B cell (primary cell): Measurements from ENCODE around the gene PHLPP1. TPM values are rescaled to one million over a fixed set of nuclear protein-coding genes. Genes with fewer than 3 reads are reported as not detected.

Experiments
- ATAC-seq: fragments of 200-7000 bp; cut with Tn5 transposase; one replicate; pipeline ENCODE4 v1.10.0; 2021; ENCODE audit warnings: low read depth, mild to moderate bottlenecking, moderate number of reproducible peaks, moderate library complexity
- CTCF ChIA-PET: fragments of 350-600 bp; sonication (Branson Sonifier 250); formaldehyde crosslinking; loops from one replicate; lab custom pipeline; 2021; ENCODE audit warnings: antibody characterized with exemption, inconsistent platforms; lab: Charles Lee
- POLR2A ChIA-PET: fragments of 350-600 bp; sonication (Branson Sonifier 250); formaldehyde crosslinking; loops from one replicate; lab custom pipeline; 2021; ENCODE audit warnings: antibody characterized with exemption; lab: Charles Lee
- DNase-seq: peaks from one replicate; pipeline ENCODE4 v3.0.0; 2013
- H2AFZ ChIP-seq: 2 replicates; pipeline ENCODE4 v1.6.1; 2012; ENCODE audit warnings: mild to moderate bottlenecking, low read depth, low read length; ENCODE audit not compliant: insufficient read depth, poor library complexity, severe bottlenecking
- H3K27ac ChIP-seq, 2 donors: 1 replicate in 1 of 2; 2 replicates in 1 of 2; pipeline ENCODE4 v1.5.1; 2012 to 2013; ENCODE audit warnings: low read length in 2 of 2, mild to moderate bottlenecking in 2 of 2, moderate library complexity in 1 of 2
- H3K27me3 ChIP-seq, 4 experiments: fragments of 200-600 bp in 1 of 4; sonication (generic) in 1 of 4; replicated peaks in 1 of 4; 1 replicate in 2 of 4; 2 replicates in 2 of 4; pipeline versions ENCODE4 v1.6.1 to v1.7.0; 2013 to 2016; ENCODE audit warnings: low read length in 3 of 4, mild to moderate bottlenecking in 2 of 4, mixed read lengths in 1 of 4, moderate library complexity in 1 of 4; ENCODE audit not compliant: insufficient read depth in 4 of 4, control insufficient read depth in 3 of 4; ENCODE audit errors: control extremely low read depth in 1 of 4
- H3K36me3 ChIP-seq, 2 experiments: replicated peaks in 1 of 2; 1 replicate in 1 of 2; 2 replicates in 1 of 2; pipeline versions ENCODE4 v1.6.1 to v1.7.1; 2013; ENCODE audit warnings: low read length in 1 of 2; ENCODE audit not compliant: insufficient read depth in 2 of 2, control insufficient read depth in 1 of 2; ENCODE audit errors: control extremely low read depth in 1 of 2, extremely low read depth in 1 of 2
- H3K4me1 ChIP-seq, 2 donors: fragments of 200-600 bp in 1 of 2; sonication (generic) in 1 of 2; 1 replicate in 1 of 2; 2 replicates in 1 of 2; pipeline versions ENCODE4 v1.5.1 to v1.6.1; 2013 to 2017; ENCODE audit warnings: low read length in 2 of 2; ENCODE audit not compliant: control insufficient read depth in 2 of 2, insufficient read depth in 2 of 2
- H3K4me2 ChIP-seq: replicated peaks from 2 replicates; pipeline ENCODE3; 2012; ENCODE audit warnings: mild to moderate bottlenecking, low read depth, low read length; ENCODE audit not compliant: poor library complexity, severe bottlenecking
- H3K4me3 ChIP-seq, 5 experiments: fragments of 200-600 bp in 1 of 5; sonication (generic) in 1 of 5; 1 replicate in 3 of 5; 2 replicates in 2 of 5; pipeline versions ENCODE4 v1.5.1 to v1.7.0; 2011 to 2016; ENCODE audit warnings: low read length in 4 of 5, mild to moderate bottlenecking in 4 of 5, low read depth in 2 of 5, control low read depth in 1 of 5, moderate library complexity in 1 of 5; ENCODE audit not compliant: insufficient read depth in 1 of 5; ENCODE audit errors: control extremely low read depth in 1 of 5, extremely low read depth in 1 of 5
- H3K79me2 ChIP-seq: fragments of 200-600 bp; sonication (generic); one replicate; pipeline ENCODE4 v1.6.0; 2016; ENCODE audit warnings: low read length; ENCODE audit not compliant: control insufficient read depth, insufficient read depth
- H3K9ac ChIP-seq: fragments of 200-600 bp; sonication (generic); 2 replicates; pipeline ENCODE4 v1.6.1; 2017; ENCODE audit warnings: mild to moderate bottlenecking, low read length, moderate library complexity
- H3K9me3 ChIP-seq, 3 donors: one replicate each; pipeline versions ENCODE4 v1.6.1 to v1.7.1; 2013; ENCODE audit warnings: low read length in 2 of 3; ENCODE audit not compliant: control insufficient read depth in 2 of 3, insufficient read depth in 1 of 3; ENCODE audit errors: control extremely low read depth in 1 of 3
- H4K20me1 ChIP-seq: 2 replicates; pipeline ENCODE4 v1.6.0; 2012; ENCODE audit warnings: mild to moderate bottlenecking, low read length; ENCODE audit not compliant: insufficient read depth, control insufficient read depth, poor library complexity, severe bottlenecking
- H3K27ac Mint-ChIP-seq: one replicate; pipeline ENCODE4 v1.8.0; 2021; ENCODE audit warnings: mixed read lengths
- H3K27me3 Mint-ChIP-seq: one replicate; pipeline ENCODE4 v1.8.0; 2021; ENCODE audit warnings: mixed read lengths
- H3K4me1 Mint-ChIP-seq: one replicate; pipeline ENCODE4 v1.8.0; 2021; ENCODE audit warnings: mixed read lengths
- H3K4me3 Mint-ChIP-seq: one replicate; pipeline ENCODE4 v1.8.0; 2021; ENCODE audit warnings: mixed read lengths
- H3K9me3 Mint-ChIP-seq: one replicate; pipeline ENCODE4 v1.8.0; 2022; ENCODE audit warnings: mixed read lengths; ENCODE audit not compliant: insufficient read depth
- EZH2 ChIP-seq: IDR thresholded peaks from 2 replicates; pipeline ENCODE4 v1.6.1; 2012; ENCODE audit warnings: borderline replicate concordance, low read depth, mild to moderate bottlenecking, moderate library complexity, low read length; ENCODE audit not compliant: insufficient read depth, poor library complexity, severe bottlenecking
- WGBS: methylation state at CpG from one replicate; pipeline ENCODE4 v1.1.5; 2013; ENCODE audit warnings: missing lambda C conversion rate; ENCODE audit not compliant: insufficient coverage; 5-methylcytosine and 5-hydroxymethylcytosine counted together
- intact Hi-C: fragments of 100-400 bp; cut with micrococcal nuclease; formaldehyde crosslinking; loops from one replicate; pipeline ENCODE4 v1.10.0; 2022
- polyA plus RNA-seq: library from polyadenylated mRNA; depleted of rRNA; stranded (reverse); fragments of >200 nt; gene quantifications from 2 replicates; pipeline ENCODE4 v1.2.3, GENCODE V29; 2012
- total RNA-seq, 2 donors: library from RNA; stranded (reverse); fragments of 120-200 nt in 1 of 2; gene quantifications; 1 replicate in 1 of 2; 2 replicates in 1 of 2; pipeline versions ENCODE4 v1.2.3 to v1.2.4, GENCODE V29; 2013 to 2022
- TF ChIP-seq, protein P1 (sequence below): fragments of 200-600 bp; IDR thresholded peaks from one replicate; pipeline ENCODE4 v1.8.0; 2022; ENCODE audit warnings: antibody characterized with exemption, mild to moderate bottlenecking

PHLPP1 gene
- total and polyA plus RNA-seq, 2 donors (not counting 1 experiment from before 2014, with no cell fraction given): 3.0 to 20.7 TPM

DNA sequence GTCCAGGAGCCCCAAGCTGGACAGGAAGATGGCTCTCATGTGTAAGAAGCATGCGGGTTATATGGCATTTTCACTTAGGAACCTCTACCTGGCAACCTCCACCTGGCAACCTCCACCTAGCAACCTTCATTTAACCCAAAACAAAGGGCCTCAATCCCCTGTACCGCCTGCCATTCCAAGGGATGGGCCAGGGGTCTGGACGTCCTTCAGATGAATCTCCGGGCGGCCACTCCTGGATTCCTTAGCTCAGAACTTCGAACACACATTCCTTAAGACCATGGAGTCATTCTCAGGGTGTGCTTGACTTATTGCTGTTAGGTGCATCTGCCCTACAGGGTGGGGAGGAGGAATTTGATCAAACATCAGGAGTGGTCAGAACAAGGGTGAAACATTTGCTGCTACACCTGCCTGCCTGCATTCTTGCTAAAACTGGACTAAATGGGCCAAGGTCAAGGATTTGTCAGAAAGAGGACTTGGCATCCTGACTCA is 277.6 kb downstream of the PHLPP1 start:
- Histone ChIP-seq H3K27ac (no peak overlapping the region), H3K27me3 (peaks cover 0 to 3% (median 0%) of the 10 kb centered on the region in 4 experiments), H2AFZ (no peak overlapping the region), H3K9me3 (no peaks in the 10 kb centered on the region), H3K4me1 (no peaks in the 10 kb centered on the region), H3K9ac (no peak overlapping the region), H3K4me3 (no peak overlapping the region), H3K4me2 (no peak overlapping the region), H4K20me1 (no peaks in the 10 kb centered on the region), H3K79me2 (no peaks in the 10 kb centered on the region), H3K36me3 (no peaks in the 10 kb centered on the region)
- ChIA-PET CTCF (no interaction called here), POLR2A (no interaction called here)
- ATAC-seq (no peak), DNase-seq (no peak)
- no peak overlapping the region for H3K27ac Mint-ChIP-seq
- WGBS: 100% methylated on average over 2 of the region's 6 CpGs
- H3K4me1 Mint-ChIP-seq: no peaks in the 10 kb centered on the region
- peaks cover 17% of the 10 kb centered on the region for H3K27me3 Mint-ChIP-seq
- H3K9me3 Mint-ChIP-seq: no peaks in the 10 kb centered on the region
- intact Hi-C loops: no loop called here
- no peak for TF ChIP-seq EZH2
- TF ChIP-seq, protein P1, sequence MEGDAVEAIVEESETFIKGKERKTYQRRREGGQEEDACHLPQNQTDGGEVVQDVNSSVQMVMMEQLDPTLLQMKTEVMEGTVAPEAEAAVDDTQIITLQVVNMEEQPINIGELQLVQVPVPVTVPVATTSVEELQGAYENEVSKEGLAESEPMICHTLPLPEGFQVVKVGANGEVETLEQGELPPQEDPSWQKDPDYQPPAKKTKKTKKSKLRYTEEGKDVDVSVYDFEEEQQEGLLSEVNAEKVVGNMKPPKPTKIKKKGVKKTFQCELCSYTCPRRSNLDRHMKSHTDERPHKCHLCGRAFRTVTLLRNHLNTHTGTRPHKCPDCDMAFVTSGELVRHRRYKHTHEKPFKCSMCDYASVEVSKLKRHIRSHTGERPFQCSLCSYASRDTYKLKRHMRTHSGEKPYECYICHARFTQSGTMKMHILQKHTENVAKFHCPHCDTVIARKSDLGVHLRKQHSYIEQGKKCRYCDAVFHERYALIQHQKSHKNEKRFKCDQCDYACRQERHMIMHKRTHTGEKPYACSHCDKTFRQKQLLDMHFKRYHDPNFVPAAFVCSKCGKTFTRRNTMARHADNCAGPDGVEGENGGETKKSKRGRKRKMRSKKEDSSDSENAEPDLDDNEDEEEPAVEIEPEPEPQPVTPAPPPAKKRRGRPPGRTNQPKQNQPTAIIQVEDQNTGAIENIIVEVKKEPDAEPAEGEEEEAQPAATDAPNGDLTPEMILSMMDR: no peak
- H3K4me3 Mint-ChIP-seq: no peak overlapping the region

DNA sequence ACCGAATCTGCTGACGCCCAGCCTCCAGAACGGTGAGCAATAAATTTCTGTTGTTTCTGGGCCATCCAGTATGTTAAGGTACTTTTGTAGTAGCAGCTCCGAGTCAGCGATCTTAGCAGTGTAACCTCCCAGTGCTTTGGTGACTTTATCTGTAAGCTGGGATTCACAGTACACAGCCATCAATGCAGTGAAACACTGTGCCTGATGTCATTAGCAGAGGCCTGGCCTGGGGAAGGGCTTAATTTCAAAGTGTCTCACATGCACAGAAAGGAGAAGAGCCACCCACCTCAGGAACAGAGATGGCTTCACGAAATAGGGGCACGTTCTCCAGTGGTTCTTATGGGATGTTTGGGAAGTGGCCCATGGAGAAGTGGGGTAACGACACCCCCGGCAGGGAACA is 281.2 kb downstream of the PHLPP1 start:
- peaks cover 19% of the 10 kb centered on the region for H3K27me3 Mint-ChIP-seq
- no peak for TF ChIP-seq EZH2
- TF ChIP-seq, protein P1: no peak
- Histone ChIP-seq H3K4me3 (no peak overlapping the region), H3K79me2 (no peaks in the 10 kb centered on the region), H3K9me3 (no peaks in the 10 kb centered on the region), H3K36me3 (no peaks in the 10 kb centered on the region), H4K20me1 (no peaks in the 10 kb centered on the region), H2AFZ (no peak overlapping the region), H3K9ac (no peak overlapping the region), H3K27me3 (peaks cover 0 to 3% (median 0%) of the 10 kb centered on the region in 4 experiments), H3K27ac (no peak overlapping the region), H3K4me1 (peaks cover 9 to 11% of the 10 kb centered on the region in 2 donors), H3K4me2 (no peak overlapping the region)
- H3K4me1 Mint-ChIP-seq: peaks cover 16% of the 10 kb centered on the region
- intact Hi-C loops: no loop called here
- WGBS: 86% methylated on average over 8 of the region's 9 CpGs
- ATAC-seq: no peak
- ChIA-PET POLR2A (no interaction called here), CTCF (no interaction called here)
- no peak overlapping the region for H3K27ac Mint-ChIP-seq
- DNase-seq: no peak
- no peaks in the 10 kb centered on the region for H3K9me3 Mint-ChIP-seq
- no peak overlapping the region for H3K4me3 Mint-ChIP-seq
